H1 (cell line): ENCODE results near the gene LMX1A. TPM values are rescaled to one million over a fixed set of nuclear protein-coding genes. Genes with fewer than 3 reads are reported as not detected.

Source experiments
- CTCF ChIA-PET: fragments of 300-600 bp; sonication (Branson Sonifier 250); formaldehyde crosslinking; loops from one replicate; lab custom pipeline; 2021; ENCODE audit not compliant: partially characterized antibody; lab: Charles Lee
- POLR2A ChIA-PET: fragments of 300-600 bp; sonication (Branson Sonifier 250); formaldehyde crosslinking; loops from one replicate; lab custom pipeline; 2021; ENCODE audit warnings: inconsistent platforms; ENCODE audit not compliant: partially characterized antibody; lab: Charles Lee
- DNase-seq, 2 experiments: peaks; one replicate each; pipeline versions ENCODE4 v3.0.0 to v3.0.0-alpha.2; 2010 to 2022; ENCODE audit warnings: low spot score in 2 of 2, low read depth in 1 of 2, mixed read lengths in 1 of 2
- FAIRE-seq: peaks from 2 replicates; lab custom pipeline; 2011; peaks lifted over from hg19 to GRCh38; lab: Jason Lieb, UNC
- H2AFZ ChIP-seq: 2 replicates; pipeline ENCODE4 v1.8.1; 2012; ENCODE audit warnings: low read length, inconsistent platforms
- H2AK5ac ChIP-seq: 2 replicates; pipeline ENCODE4 v1.6.1; 2013; ENCODE audit warnings: low read depth, low read length
- H2BK120ac ChIP-seq: replicated peaks from 2 replicates; pipeline ENCODE3; 2013; ENCODE audit warnings: low read depth, low read length, inconsistent platforms
- H2BK12ac ChIP-seq: 2 replicates; pipeline ENCODE4 v1.6.1; 2013; ENCODE audit warnings: low read depth, low read length
- H2BK15ac ChIP-seq: 2 replicates; pipeline ENCODE4 v1.6.1; 2013; ENCODE audit warnings: low read length
- H2BK20ac ChIP-seq: 2 replicates; pipeline ENCODE4 v1.6.1; 2013; ENCODE audit warnings: low read length
- H2BK5ac ChIP-seq: 2 replicates; pipeline ENCODE4 v1.6.1; 2013; ENCODE audit warnings: low read depth, low read length
- H3K14ac ChIP-seq: 2 replicates; pipeline ENCODE4 v1.6.1; 2013; ENCODE audit warnings: inconsistent platforms; ENCODE audit not compliant: insufficient read length
- H3K18ac ChIP-seq: 2 replicates; pipeline ENCODE4 v1.6.1; 2013; ENCODE audit warnings: low read length; ENCODE audit errors: extremely low read depth
- H3K23ac ChIP-seq: 2 replicates; pipeline ENCODE4 v1.6.1; 2013; ENCODE audit warnings: inconsistent platforms; ENCODE audit not compliant: insufficient read length
- H3K23me2 ChIP-seq: 2 replicates; pipeline ENCODE4 v1.6.1; 2013; ENCODE audit warnings: low read depth, low read length
- H3K27ac ChIP-seq: 2 replicates; pipeline ENCODE4 v1.6.1; 2011; ENCODE audit warnings: low read depth, low read length, inconsistent platforms
- H3K27me3 ChIP-seq, 4 experiments: replicated peaks in 1 of 4; 1 replicate in 1 of 4; 2 replicates in 3 of 4; pipeline versions ENCODE4 v1.6.1 to v1.8.1; 2011 to 2013; ENCODE audit warnings: low read length in 3 of 4, mild to moderate bottlenecking in 3 of 4, inconsistent platforms in 2 of 4, mixed read lengths in 2 of 4, moderate library complexity in 1 of 4; ENCODE audit not compliant: control insufficient read depth in 3 of 4, insufficient read depth in 3 of 4; ENCODE audit errors: extremely low read depth in 1 of 4
- H3K36me3 ChIP-seq, 4 experiments: 2 replicates each; pipeline versions ENCODE4 v1.6.1 to v1.8.1; 2011 to 2013; ENCODE audit warnings: mild to moderate bottlenecking in 4 of 4, low read length in 3 of 4, moderate library complexity in 2 of 4, control low read depth in 1 of 4, inconsistent platforms in 1 of 4; ENCODE audit not compliant: insufficient read depth in 4 of 4, control insufficient read depth in 2 of 4
- H3K4ac ChIP-seq: replicated peaks from 2 replicates; pipeline ENCODE3; 2013; ENCODE audit warnings: low read length, low read depth, mixed read lengths, inconsistent platforms; ENCODE audit not compliant: insufficient read length
- H3K4me1 ChIP-seq, 4 experiments: replicated peaks in 1 of 4; 1 replicate in 1 of 4; 2 replicates in 3 of 4; pipeline versions ENCODE4 v1.6.1 to v1.8.1; 2011 to 2013; ENCODE audit warnings: low read length in 3 of 4, inconsistent platforms in 2 of 4, mixed read lengths in 1 of 4; ENCODE audit not compliant: insufficient read depth in 4 of 4, control insufficient read depth in 3 of 4
- H3K4me2 ChIP-seq, 2 experiments: 2 replicates each; pipeline versions ENCODE4 v1.6.1 to v1.8.1; 2011 to 2013; ENCODE audit warnings: low read depth in 2 of 2, low read length in 2 of 2, control low read depth in 1 of 2, inconsistent platforms in 1 of 2, mild to moderate bottlenecking in 1 of 2; ENCODE audit not compliant: insufficient read depth in 1 of 2
- H3K4me3 ChIP-seq, 4 experiments: fragments of 200-600, 300-600 bp in 1 of 4; sonication (generic), shearing (Covaris generic), sonication (Bioruptor Twin) in 1 of 4; 2 replicates each; pipeline versions ENCODE4 v1.5.1 to v1.8.1; 2011 to 2016; ENCODE audit warnings: low read length in 4 of 4, low read depth in 3 of 4, control low read depth in 2 of 4, inconsistent platforms in 2 of 4, mild to moderate bottlenecking in 2 of 4, mixed read lengths in 1 of 4, moderate library complexity in 1 of 4; ENCODE audit not compliant: insufficient read depth in 2 of 4; ENCODE audit errors: extremely low read depth in 1 of 4
- H3K56ac ChIP-seq: replicated peaks from 2 replicates; pipeline ENCODE3; 2013; ENCODE audit warnings: low read depth, mild to moderate bottlenecking, mixed read lengths, low read length, inconsistent platforms; ENCODE audit not compliant: insufficient read length
- H3K79me1 ChIP-seq: 2 replicates; pipeline ENCODE4 v1.6.1; 2013; ENCODE audit warnings: low read depth, low read length, control low read depth
- H3K79me2 ChIP-seq, 2 experiments: 2 replicates each; pipeline versions ENCODE4 v1.6.1 to v1.8.1; 2012 to 2013; ENCODE audit warnings: low read length in 2 of 2, mild to moderate bottlenecking in 2 of 2, inconsistent platforms in 1 of 2; ENCODE audit not compliant: insufficient read depth in 2 of 2, control insufficient read depth in 1 of 2
- H3K9ac ChIP-seq, 4 experiments: replicated peaks in 1 of 4; 1 replicate in 1 of 4; 2 replicates in 3 of 4; pipeline versions ENCODE4 v1.6.1 to v1.8.1; 2011 to 2013; ENCODE audit warnings: low read depth in 3 of 4, low read length in 3 of 4, control low read depth in 2 of 4, mild to moderate bottlenecking in 2 of 4, moderate library complexity in 2 of 4, inconsistent platforms in 1 of 4; ENCODE audit errors: extremely low read depth in 1 of 4
- H3K9me3 ChIP-seq, 2 experiments: 2 replicates each; pipeline versions ENCODE4 v1.6.1 to v1.8.1; 2012 to 2013; ENCODE audit warnings: mild to moderate bottlenecking in 2 of 2, moderate library complexity in 2 of 2, control low read depth in 1 of 2, inconsistent platforms in 1 of 2, low read depth in 1 of 2, low read length in 1 of 2, mixed read lengths in 1 of 2; ENCODE audit not compliant: insufficient read depth in 2 of 2
- H4K20me1 ChIP-seq, 2 experiments: replicated peaks in 1 of 2; 2 replicates each; pipeline versions ENCODE3 to v1.8.1; 2011 to 2013; ENCODE audit warnings: inconsistent platforms in 2 of 2, low read length in 2 of 2, mild to moderate bottlenecking in 1 of 2; ENCODE audit not compliant: insufficient read depth in 2 of 2, control insufficient read depth in 1 of 2
- H4K5ac ChIP-seq: 2 replicates; pipeline ENCODE4 v1.6.1; 2013; ENCODE audit warnings: low read length, low read depth, mixed read lengths, inconsistent platforms; ENCODE audit not compliant: insufficient read length
- H4K8ac ChIP-seq: 2 replicates; pipeline ENCODE4 v1.8.0; 2013; ENCODE audit warnings: mild to moderate bottlenecking, moderate library complexity, low read length, inconsistent platforms; ENCODE audit not compliant: insufficient read depth; ENCODE audit errors: extremely low read depth
- H4K91ac ChIP-seq: replicated peaks from 2 replicates; pipeline ENCODE3; 2013; ENCODE audit warnings: low read length, mixed read lengths, inconsistent platforms; ENCODE audit not compliant: insufficient read length
- WGBS, 2 experiments: shearing (Covaris generic) in 1 of 2; methylation state at CpG; one replicate each; pipeline versions ENCODE4 v1.1.6 to v1.1.7; 2013 to 2015; ENCODE audit warnings: low lambda C conversion rate in 2 of 2, mixed read lengths in 2 of 2, inconsistent platforms in 1 of 2, low coverage in 1 of 2, missing lambda C conversion rate in 1 of 2; ENCODE audit not compliant: insufficient replicate concordance in 2 of 2, insufficient coverage in 1 of 2, insufficient read length in 1 of 2; ENCODE audit errors: extremely low coverage in 1 of 2, missing lambda C conversion rate in 1 of 2; 5-methylcytosine and 5-hydroxymethylcytosine counted together
- polyA plus RNA-seq, 7 experiments: library from polyadenylated mRNA; depleted of rRNA in 3 of 7; stranded (reverse) in 5 of 7; unstranded in 2 of 7; fragments of >200 nt in 5 of 7; fragments of 200-250 nt in 2 of 7; gene quantifications; 1 replicate in 5 of 7; 2 replicates in 1 of 7; 4 replicates in 1 of 7; pipeline versions ENCODE4 v1.2.1 to v1.2.3, GENCODE V29; 2011 to 2013; ENCODE audit warnings: missing spikeins in 2 of 7, mixed read lengths in 2 of 7
- total RNA-seq: library from RNA; stranded (reverse); fragmentation: NEBNext Ultra II Directional; extraction: Animal tissue kit (Norgen Biotek cat#: 25700); gene quantifications from 2 replicates; pipeline ENCODE4 v1.2.1, GENCODE V29; 2021

LMX1A gene
- total and polyA plus RNA-seq, 2 of the 8 experiments (the other 6 are each of a cell fraction or from before 2014, with no cell fraction given) = not detected

GRCh38 chr1:165240492-165240891, 116.0 kb downstream of the LMX1A start:
- Histone ChIP-seq H3K4me3 (no peak overlapping the region), H3K9ac (no peak overlapping the region), H3K36me3 (no peaks in the 10 kb centered on the region), H2BK15ac (no peak overlapping the region), H3K18ac (no peak overlapping the region), H3K27ac (no peak overlapping the region), H3K23me2 (peaks cover 5% of the 10 kb centered on the region; the same call in 1 of the 2 replicates), H3K27me3 (peaks cover 3 to 25% (median 19%) of the 10 kb centered on the region in 4 experiments), H3K79me1 (no peaks in the 10 kb centered on the region), H3K56ac (no peak overlapping the region), H3K4me2 (no peak overlapping the region), H2BK5ac (no peak overlapping the region), H2BK12ac (no peak overlapping the region), H2AK5ac (no peak overlapping the region), H4K8ac (no peak overlapping the region), H3K79me2 (no peaks in the 10 kb centered on the region), H2BK120ac (no peak overlapping the region), H3K14ac (no peak overlapping the region), H2BK20ac (no peak overlapping the region), H4K20me1 (no peaks in the 10 kb centered on the region), H3K9me3 (no peaks in the 10 kb centered on the region), H3K4ac (no peak overlapping the region), H4K91ac (no peak overlapping the region), H3K23ac (no peak overlapping the region), H4K5ac (no peak overlapping the region), H3K4me1 (peaks cover 0 to 3% (median 3%) of the 10 kb centered on the region in 4 experiments; a peak in 3 of 7 replicates), H2AFZ (no peak overlapping the region)
- CTCF ChIA-PET = interaction anchor here (1.1 to 2.1 kb wide), 3 partner anchors 17 to 127 kb away, joined by 4 to 10 read pairs (median 7); no protein-coding TSS in a partner anchor
- POLR2A ChIA-PET = no interaction called here
- DNase-seq (no peak), FAIRE-seq (no peak)
- WGBS, 2 experiments = 60% methylated on average over 4 of the region's 4 CpGs; no CpG with 5 or more reads in 1 of the 2 experiments
